Vagina (tissue), 2 donors: ENCODE results near the gene WNT6.

Experiments
- CTCF ChIP-seq, 3 experiments: fragments of 450-650 bp in 2 of 3; fragments of 200-600 bp in 1 of 3; sonication (generic) in 1 of 3; IDR thresholded peaks; one replicate each; pipeline ENCODE4 v1.5.1; 2017 to 2019; ENCODE audit warnings: antibody characterized with exemption in 3 of 3, mild to moderate bottlenecking in 2 of 3, moderate library complexity in 2 of 3
- POLR2AphosphoS5 ChIP-seq, 2 donors: sonication (generic); formaldehyde crosslinking; IDR thresholded peaks; one replicate each; pipeline ENCODE4 v1.9.0; 2017; ENCODE audit warnings: antibody characterized with exemption in 2 of 2, mild to moderate bottlenecking in 2 of 2, low read depth in 1 of 2; ENCODE audit not compliant: insufficient read depth in 1 of 2

DNA sequence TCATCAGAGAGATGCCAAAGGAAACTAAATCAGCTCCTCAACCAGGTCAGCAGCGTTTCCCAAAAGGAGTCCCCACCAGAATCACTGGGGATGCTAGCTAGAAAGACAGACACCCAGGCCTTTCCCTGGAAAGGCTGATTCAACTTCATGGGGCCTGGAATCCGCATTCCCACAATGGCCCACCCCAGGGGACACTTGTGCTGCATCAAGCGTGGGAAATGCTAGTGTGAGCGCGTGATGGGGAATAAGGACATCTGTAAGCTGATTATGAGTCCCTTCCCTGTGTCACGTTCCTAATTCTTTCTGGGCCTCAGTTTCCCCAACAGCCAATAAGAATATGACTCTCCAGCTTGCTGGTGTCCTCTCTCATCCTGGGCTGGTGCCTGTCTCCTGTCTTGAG lies 18.9 kb downstream of the WNT6 start:
- TF ChIP-seq CTCF (IDR thresholded peaks at IDR 0.05) (no peak), POLR2AphosphoS5 (IDR thresholded peaks at IDR 0.05; ENCODE audit: insufficient read depth in 1 of 2, low read depth in 1 of 2) (no peak)
